HEK293 (cell line): Measurements from ENCODE around the gene AKAP12.

Experiments
- CTCF ChIA-PET: fragments of 350-600 bp; formaldehyde crosslinking; extraction: SDS; loops from one replicate; lab custom pipeline; 2021; ENCODE audit warnings: antibody characterized with exemption; lab: Yijun Ruan, JAX
- POLR2A ChIA-PET: fragments of 300-600 bp; formaldehyde crosslinking; extraction: SDS; loops from one replicate; lab custom pipeline; 2020; ENCODE audit warnings: antibody characterized with exemption, inconsistent platforms; lab: Yijun Ruan, JAX
- H3K27ac ChIP-seq: fragments of 200-500 bp; sonication (Bioruptor generic); 2 replicates; pipeline ENCODE4 v1.5.1; 2014; ENCODE audit warnings: low read depth, low read length, control low read depth, inconsistent platforms; ENCODE audit errors: extremely low read depth
- H3K36me3 ChIP-seq, 2 experiments: fragments of 200-500 bp in 1 of 2; sonication (Bioruptor generic) in 1 of 2; 1 replicate in 1 of 2; 2 replicates in 1 of 2; pipeline ENCODE4 v1.5.1; 2014 to 2017; ENCODE audit warnings: inconsistent platforms in 2 of 2, low read length in 2 of 2; ENCODE audit not compliant: control insufficient read depth in 2 of 2, insufficient read depth in 1 of 2
- H3K4me1 ChIP-seq: fragments of 200-500 bp; sonication (Bioruptor generic); 2 replicates; pipeline ENCODE4 v1.5.1; 2014; ENCODE audit warnings: mild to moderate bottlenecking, low read length, inconsistent platforms; ENCODE audit not compliant: control insufficient read depth, insufficient read depth
- H3K4me3 ChIP-seq: 2 replicates; pipeline ENCODE4 v1.5.1; 2011; ENCODE audit warnings: low read depth, mild to moderate bottlenecking, control low read depth, low read length, moderate library complexity
- H3K9me3 ChIP-seq: fragments of 200-500 bp; sonication (Bioruptor generic); 2 replicates; pipeline ENCODE4 v1.5.1; 2014; ENCODE audit warnings: low read depth, low read length, inconsistent platforms; ENCODE audit not compliant: control insufficient read depth, insufficient read depth
- GLI2 ChIP-seq: fragments of 450-650 bp; formaldehyde crosslinking; IDR thresholded peaks from 2 replicates; pipeline ENCODE4; 2017; ENCODE audit warnings: missing biosample characterization, missing genetic modification characterization, low read depth, borderline replicate concordance
- KLF9 ChIP-seq: fragments of 450-650 bp; formaldehyde crosslinking; IDR thresholded peaks from 2 replicates; pipeline ENCODE4 v1.5.1; 2016; ENCODE audit warnings: missing biosample characterization, missing genetic modification characterization, low read depth
- MYNN ChIP-seq: fragments of 450-650 bp; formaldehyde crosslinking; IDR thresholded peaks from 2 replicates; pipeline ENCODE4 v1.5.1; 2016; ENCODE audit warnings: missing biosample characterization, missing genetic modification characterization, borderline replicate concordance
- RBAK ChIP-seq: fragments of 450-650 bp; formaldehyde crosslinking; IDR thresholded peaks from 2 replicates; pipeline ENCODE4 v1.5.1; 2016; ENCODE audit warnings: missing biosample characterization, missing genetic modification characterization
- SETDB1 ChIP-seq: IDR thresholded peaks from one replicate; pipeline ENCODE4 v1.6.1; 2017; ENCODE audit warnings: mild to moderate bottlenecking, low read length, moderate library complexity, mixed read lengths; ENCODE audit not compliant: insufficient read length
- TRIM28 ChIP-seq: IDR thresholded peaks from 2 replicates; pipeline ENCODE4 v1.6.1; 2011; ENCODE audit warnings: low read length, control low read depth, borderline replicate concordance
- YY2 ChIP-seq: fragments of 450-650 bp; formaldehyde crosslinking; IDR thresholded peaks from 2 replicates; pipeline ENCODE4 v1.5.1; 2016; ENCODE audit warnings: missing biosample characterization, missing genetic modification characterization
- ZBTB48 ChIP-seq: fragments of 450-650 bp; formaldehyde crosslinking; IDR thresholded peaks from 2 replicates; pipeline ENCODE4 v1.5.1; 2016; ENCODE audit warnings: missing biosample characterization, missing genetic modification characterization
- ZIC2 ChIP-seq: fragments of 450-650 bp; formaldehyde crosslinking; IDR thresholded peaks from 2 replicates; pipeline ENCODE4 v1.5.1; 2016; ENCODE audit warnings: missing biosample characterization, missing genetic modification characterization
- ZNF16 ChIP-seq: fragments of 450-650 bp; formaldehyde crosslinking; IDR thresholded peaks from 2 replicates; pipeline ENCODE4 v1.5.1; 2016; ENCODE audit warnings: low read depth, missing biosample characterization, missing genetic modification characterization
- ZNF2 ChIP-seq: fragments of 450-650 bp; formaldehyde crosslinking; IDR thresholded peaks from 2 replicates; pipeline ENCODE4 v1.5.1; 2016; ENCODE audit warnings: missing biosample characterization, missing genetic modification characterization
- ZNF211 ChIP-seq: fragments of 450-650 bp; formaldehyde crosslinking; IDR thresholded peaks from 2 replicates; pipeline ENCODE4 v1.5.1; 2016; ENCODE audit warnings: low read depth, missing biosample characterization, missing genetic modification characterization
- ZNF366 ChIP-seq: fragments of 450-650 bp; formaldehyde crosslinking; conservative IDR thresholded peaks from 2 replicates; pipeline ENCODE4 v1.5.1; 2016; ENCODE audit warnings: missing biosample characterization, missing genetic modification characterization
- ZNF416 ChIP-seq: fragments of 450-650 bp; formaldehyde crosslinking; IDR thresholded peaks from 2 replicates; pipeline ENCODE4 v1.5.1; 2016; ENCODE audit warnings: missing biosample characterization, missing genetic modification characterization
- ZNF600 ChIP-seq: fragments of 450-650 bp; formaldehyde crosslinking; IDR thresholded peaks from 2 replicates; pipeline ENCODE4 v1.5.1; 2016; ENCODE audit warnings: missing biosample characterization, missing genetic modification characterization
- ZNF76 ChIP-seq: fragments of 450-650 bp; formaldehyde crosslinking; IDR thresholded peaks from 2 replicates; pipeline ENCODE4; 2016; ENCODE audit warnings: low read depth, missing biosample characterization, missing genetic modification characterization, borderline replicate concordance
- ZNF792 ChIP-seq: fragments of 450-650 bp; formaldehyde crosslinking; IDR thresholded peaks from 2 replicates; pipeline ENCODE4 v1.5.1; 2016; ENCODE audit warnings: missing biosample characterization, missing genetic modification characterization
- ZNF830 ChIP-seq: fragments of 450-650 bp; IDR thresholded peaks from 2 replicates; pipeline ENCODE4 v1.5.0; 2018; ENCODE audit warnings: missing biosample characterization, missing genetic modification characterization, low read depth, mild to moderate bottlenecking, moderate library complexity
- TF ChIP-seq, protein P1 (sequence below): fragments of 450-650 bp; formaldehyde crosslinking; IDR thresholded peaks from 2 replicates; pipeline ENCODE4 v1.5.1; 2017; ENCODE audit warnings: missing biosample characterization, missing genetic modification characterization
- TF ChIP-seq, protein P2 (sequence below): fragments of 450-650 bp; formaldehyde crosslinking; IDR thresholded peaks from 2 replicates; pipeline ENCODE4 v1.5.1; 2016; ENCODE audit warnings: missing biosample characterization, missing genetic modification characterization
- TF ChIP-seq, protein P3 (sequence below): fragments of 450-650 bp; formaldehyde crosslinking; IDR thresholded peaks from 2 replicates; pipeline ENCODE4 v1.5.1; 2016; ENCODE audit warnings: missing biosample characterization, missing genetic modification characterization

The AKAP12 gene

DNA sequence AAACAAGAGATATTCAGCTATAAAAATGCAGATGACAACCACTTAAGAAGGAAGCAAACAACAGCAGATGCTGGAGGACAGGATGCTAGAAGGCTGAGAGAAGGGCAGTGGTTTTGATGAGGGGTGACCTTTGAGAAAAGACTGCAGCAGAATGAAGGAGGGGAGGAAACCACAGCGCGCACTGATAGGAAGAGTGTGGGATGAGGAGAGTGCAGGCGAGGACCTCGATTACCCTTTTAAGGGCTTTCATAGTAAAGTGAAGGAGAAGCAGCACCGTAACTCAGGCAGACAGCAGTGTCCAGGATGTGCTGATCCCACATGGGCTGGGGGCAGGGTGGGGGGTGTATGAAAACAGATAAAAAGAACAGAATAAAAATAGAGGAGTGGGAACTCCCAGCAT, 132.4 kb downstream of the AKAP12 start (continued):
- TF ChIP-seq ZNF600 (no peak), ZNF211 (tag by site-specific recombination) (no peak), ZNF76 (no peak)
- TF ChIP-seq, protein P1, sequence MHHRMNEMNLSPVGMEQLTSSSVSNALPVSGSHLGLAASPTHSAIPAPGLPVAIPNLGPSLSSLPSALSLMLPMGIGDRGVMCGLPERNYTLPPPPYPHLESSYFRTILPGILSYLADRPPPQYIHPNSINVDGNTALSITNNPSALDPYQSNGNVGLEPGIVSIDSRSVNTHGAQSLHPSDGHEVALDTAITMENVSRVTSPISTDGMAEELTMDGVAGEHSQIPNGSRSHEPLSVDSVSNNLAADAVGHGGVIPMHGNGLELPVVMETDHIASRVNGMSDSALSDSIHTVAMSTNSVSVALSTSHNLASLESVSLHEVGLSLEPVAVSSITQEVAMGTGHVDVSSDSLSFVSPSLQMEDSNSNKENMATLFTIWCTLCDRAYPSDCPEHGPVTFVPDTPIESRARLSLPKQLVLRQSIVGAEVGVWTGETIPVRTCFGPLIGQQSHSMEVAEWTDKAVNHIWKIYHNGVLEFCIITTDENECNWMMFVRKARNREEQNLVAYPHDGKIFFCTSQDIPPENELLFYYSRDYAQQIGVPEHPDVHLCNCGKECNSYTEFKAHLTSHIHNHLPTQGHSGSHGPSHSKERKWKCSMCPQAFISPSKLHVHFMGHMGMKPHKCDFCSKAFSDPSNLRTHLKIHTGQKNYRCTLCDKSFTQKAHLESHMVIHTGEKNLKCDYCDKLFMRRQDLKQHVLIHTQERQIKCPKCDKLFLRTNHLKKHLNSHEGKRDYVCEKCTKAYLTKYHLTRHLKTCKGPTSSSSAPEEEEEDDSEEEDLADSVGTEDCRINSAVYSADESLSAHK (tag by site-specific recombination): no peak

DNA sequence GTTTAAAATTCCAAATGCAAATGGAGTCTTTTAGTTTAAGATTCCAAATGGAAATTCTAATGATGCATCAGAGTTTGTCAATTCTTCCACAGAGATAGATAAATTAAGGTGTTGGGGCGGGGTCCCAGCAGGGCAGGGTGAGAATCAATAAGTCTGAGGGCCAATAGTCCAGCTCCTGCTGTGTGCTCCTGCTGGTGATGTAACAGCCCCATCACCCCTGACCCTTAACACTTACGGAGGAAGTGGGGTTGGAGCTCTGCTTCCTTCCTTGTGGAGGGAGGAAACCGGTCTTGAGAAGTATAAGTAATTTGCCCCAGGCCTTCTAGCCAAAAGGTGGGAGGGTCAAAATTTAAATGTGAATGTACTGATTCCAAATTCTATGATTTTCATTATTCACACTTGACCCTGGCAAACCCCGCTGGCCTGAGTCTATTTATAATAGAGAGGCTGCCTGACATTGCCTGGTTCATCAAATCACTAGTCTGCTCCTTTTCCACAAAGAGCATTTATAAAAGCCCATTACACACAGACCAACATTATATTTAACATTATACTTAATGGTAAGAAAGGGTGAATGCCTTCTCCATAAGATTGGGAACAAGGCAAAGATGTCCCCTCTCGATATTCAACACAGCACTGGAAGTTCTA, 134.4 kb downstream of the AKAP12 start:
- Histone ChIP-seq H3K9me3 (no peaks in the 10 kb centered on the region), H3K4me3 (no peak overlapping the region), H3K27ac (no peak overlapping the region), H3K4me1 (peaks cover 7% of the 10 kb centered on the region), H3K36me3 (peaks cover 6 to 29% of the 10 kb centered on the region in 2 experiments)
- ChIA-PET CTCF (interaction anchor here (0.5 to 1.9 kb wide), 9 partner anchors 10 to 1943 kb away, joined by 3 to 7 read pairs (median 4); no protein-coding TSS in a partner anchor), POLR2A (interaction anchor here (0.7 to 2.9 kb wide), 3 partner anchors 9 to 133 kb away, joined by 3 to 14 read pairs (median 3); no protein-coding TSS in a partner anchor)
- TF ChIP-seq ZIC2: peak; percentile 76
- TF ChIP-seq, protein P2, sequence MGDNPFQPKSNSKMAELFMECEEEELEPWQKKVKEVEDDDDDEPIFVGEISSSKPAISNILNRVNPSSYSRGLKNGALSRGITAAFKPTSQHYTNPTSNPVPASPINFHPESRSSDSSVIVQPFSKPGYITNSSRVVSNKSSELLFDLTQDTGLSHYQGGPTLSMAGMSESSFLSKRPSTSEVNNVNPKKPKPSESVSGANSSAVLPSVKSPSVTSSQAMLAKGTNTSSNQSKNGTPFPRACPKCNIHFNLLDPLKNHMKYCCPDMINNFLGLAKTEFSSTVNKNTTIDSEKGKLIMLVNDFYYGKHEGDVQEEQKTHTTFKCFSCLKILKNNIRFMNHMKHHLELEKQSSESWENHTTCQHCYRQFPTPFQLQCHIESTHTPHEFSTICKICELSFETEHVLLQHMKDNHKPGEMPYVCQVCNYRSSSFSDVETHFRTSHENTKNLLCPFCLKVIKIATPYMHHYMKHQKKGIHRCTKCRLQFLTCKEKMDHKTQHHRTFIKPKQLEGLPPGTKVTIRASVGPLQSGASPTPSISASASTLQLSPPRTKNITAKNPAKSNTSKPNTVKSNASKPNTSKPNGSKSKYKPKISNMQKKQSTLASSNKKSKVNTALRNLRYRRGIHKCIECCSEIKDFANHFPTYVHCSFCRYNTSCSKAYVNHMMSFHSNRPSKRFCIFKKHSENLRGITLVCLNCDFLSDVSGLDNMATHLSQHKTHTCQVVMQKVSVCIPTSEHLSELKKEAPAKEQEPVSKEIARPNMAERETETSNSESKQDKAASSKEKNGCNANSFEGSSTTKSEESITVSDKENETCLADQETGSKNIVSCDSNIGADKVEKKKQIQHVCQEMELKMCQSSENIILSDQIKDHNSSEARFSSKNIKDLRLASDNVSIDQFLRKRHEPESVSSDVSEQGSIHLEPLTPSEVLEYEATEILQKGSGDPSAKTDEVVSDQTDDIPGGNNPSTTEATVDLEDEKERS (tag by site-specific recombination): no peak
- TF ChIP-seq, protein P3, sequence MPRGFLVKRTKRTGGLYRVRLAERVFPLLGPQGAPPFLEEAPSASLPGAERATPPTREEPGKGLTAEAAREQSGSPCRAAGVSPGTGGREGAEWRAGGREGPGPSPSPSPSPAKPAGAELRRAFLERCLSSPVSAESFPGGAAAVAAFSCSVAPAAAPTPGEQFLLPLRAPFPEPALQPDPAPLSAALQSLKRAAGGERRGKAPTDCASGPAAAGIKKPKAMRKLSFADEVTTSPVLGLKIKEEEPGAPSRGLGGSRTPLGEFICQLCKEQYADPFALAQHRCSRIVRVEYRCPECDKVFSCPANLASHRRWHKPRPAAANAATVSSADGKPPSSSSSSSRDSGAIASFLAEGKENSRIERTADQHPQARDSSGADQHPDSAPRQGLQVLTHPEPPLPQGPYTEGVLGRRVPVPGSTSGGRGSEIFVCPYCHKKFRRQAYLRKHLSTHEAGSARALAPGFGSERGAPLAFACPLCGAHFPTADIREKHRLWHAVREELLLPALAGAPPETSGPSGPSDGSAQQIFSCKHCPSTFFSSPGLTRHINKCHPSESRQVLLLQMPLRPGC (tag by site-specific recombination): no peak
- TF ChIP-seq GLI2 (tag by site-specific recombination): no peak
- 0 out of 2 replicates have a peak, but pooled peaks have one; percentile 20 for TF ChIP-seq TRIM28

DNA sequence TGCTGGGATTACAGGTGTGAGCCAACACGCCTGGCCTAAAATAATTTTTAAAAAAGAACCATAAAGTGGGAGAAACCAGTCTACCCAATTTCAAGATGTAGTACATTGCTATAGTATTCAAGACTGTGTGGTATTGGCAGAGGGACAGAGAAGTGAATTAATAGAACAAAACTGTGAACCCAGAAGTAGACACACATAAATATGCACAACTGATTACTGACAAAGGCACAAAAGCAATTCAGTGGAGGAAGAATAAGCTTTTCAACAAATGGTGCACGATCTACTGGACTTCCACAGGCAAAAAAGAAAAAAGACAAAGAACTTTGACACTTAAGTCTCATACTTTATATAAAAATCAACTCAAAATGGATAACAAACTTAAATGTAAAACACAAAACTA, 136.1 kb downstream of the AKAP12 start:
- ChIA-PET CTCF (interaction anchor here (0.7 to 1.8 kb wide), 3 partner anchors 8 to 558 kb away, joined by 3 to 6 read pairs (median 4); no protein-coding TSS in a partner anchor), POLR2A (no interaction called here)
- Histone ChIP-seq H3K36me3 (peaks cover 5 to 20% of the 10 kb centered on the region in 2 experiments), H3K9me3 (no peaks in the 10 kb centered on the region), H3K27ac (no peak overlapping the region), H3K4me1 (peaks cover 7% of the 10 kb centered on the region), H3K4me3 (no peak overlapping the region)
- TF ChIP-seq KLF9 (tag by site-specific recombination) (no peak), ZNF792 (tag by site-specific recombination) (no peak), ZNF16 (no peak), SETDB1 (no peak), RBAK (tag by site-specific recombination) (no peak), MYNN (no peak), ZNF830 (tag by site-specific recombination) (no peak), ZNF2 (tag by site-specific recombination) (no peak), ZNF416 (no peak), ZBTB48 (tag by site-specific recombination) (no peak), ZNF366 (tag by site-specific recombination) (no peak), YY2 (no peak)
